CD4-positive, alpha-beta T cell treated with Interleukin-1 beta for 1 hour (primary cell): ENCODE data around the gene FAM111B.

Source experiments
- DNase-seq, 2 donors: peaks; one replicate each; pipeline ENCODE4 v3.0.0-alpha.2; 2020 to 2022

FAM111B gene

GRCh38 chr11:59164028-59164427 lies 57.0 kb downstream of the FAM111B start:
- DNase-seq: no peak

DNA sequence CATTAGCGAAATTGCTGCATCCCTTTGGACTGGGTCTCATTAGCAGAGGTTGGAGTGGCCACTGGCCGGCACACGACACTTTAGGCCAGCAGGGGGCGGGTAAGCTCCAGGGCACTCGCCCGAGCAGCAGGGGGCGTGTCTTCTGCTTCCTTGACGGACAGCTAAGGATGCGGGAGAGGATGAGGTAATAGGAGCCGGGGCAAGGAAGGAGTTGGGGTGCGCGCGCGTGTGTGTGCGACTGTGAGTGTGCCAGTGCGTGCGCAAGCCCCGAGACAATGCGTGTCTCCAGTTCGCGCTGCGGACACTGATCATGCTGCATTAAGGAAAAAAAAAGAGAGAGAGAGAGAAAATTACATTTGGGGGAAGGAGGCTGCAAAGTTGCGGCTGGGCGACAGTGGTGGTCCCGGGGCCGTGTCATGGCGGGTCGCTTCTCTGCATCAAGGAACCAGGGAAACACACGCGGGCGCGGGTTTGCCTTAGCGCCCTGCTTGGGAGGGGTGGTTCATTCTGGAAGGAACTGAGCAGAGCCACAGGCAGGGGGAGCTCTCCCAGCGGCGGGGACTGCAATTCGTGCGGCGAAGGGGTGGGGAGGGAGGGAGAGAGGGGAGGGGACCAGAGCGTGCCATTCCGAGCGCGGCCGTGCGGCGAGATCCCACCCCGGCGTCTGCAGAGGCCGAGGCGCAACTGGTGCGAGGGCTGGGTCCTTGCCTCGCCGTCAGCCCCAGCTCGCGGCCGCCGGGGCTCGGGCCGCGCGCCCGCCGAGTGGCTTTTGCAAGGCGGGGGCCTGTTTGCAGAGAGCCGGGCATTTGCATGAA lies 64.7 kb downstream of the FAM111B start, which contains the start of gene DTX4:
Gene DTX4 (plus strand): TSS at position 625 of the 815 bp plus-strand sequence. CDS start 464 bp downstream, outside the sequence.
- peak; percentile 87 to 90 for DNase-seq

GRCh38 chr11:59172345-59173079 lies 65.5 kb downstream of the FAM111B start:
- DNase-seq: peak; percentile 3 to 31

DNA sequence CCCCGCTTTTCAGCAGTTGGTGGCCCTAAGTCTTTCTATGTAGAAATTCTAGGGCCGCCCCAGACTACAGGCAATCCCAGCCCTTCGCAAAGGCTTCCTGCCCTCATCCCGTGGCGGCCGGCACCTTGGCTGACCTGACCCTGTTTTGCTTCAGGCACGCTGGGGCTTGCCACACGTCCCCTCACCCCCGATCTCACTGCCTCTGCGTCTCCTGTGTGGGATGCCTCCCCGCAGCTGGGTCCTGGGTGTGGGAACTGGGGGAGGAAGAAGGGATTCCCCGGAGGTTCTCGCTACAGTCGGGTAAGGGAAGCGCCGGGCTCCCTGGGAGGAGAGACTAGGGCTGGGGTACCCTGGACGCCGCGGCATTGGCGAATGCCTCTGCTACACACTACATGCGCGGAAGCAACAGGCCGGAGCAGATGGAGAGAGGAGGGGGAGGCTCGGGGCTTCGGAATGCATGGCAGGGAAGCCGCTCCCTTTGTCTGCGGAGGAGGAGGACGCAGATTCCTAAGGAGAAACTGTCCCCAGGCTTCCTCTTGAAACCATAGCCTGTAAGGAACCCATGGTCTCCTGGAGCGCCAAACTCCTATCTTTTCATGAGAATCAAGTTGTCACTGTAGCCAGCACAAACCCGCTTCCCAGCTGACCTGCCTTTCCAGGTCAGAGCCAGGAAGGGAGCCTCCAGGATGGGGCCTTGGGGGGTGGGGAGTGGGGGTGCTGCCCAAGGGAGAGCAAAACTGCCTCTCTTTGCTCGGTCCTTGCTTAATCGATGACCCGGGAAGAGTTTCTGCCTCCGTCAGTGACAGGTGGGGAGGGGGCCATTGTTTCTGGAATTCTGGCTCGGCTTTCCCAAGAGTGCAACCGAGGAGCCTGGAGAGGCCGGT lies 66.3 kb downstream of the FAM111B start:
- DNase-seq: peak in 1 of 2 donors; percentile 6

- DNase-seq: no peak
Measured at GRCh38 chr11:59173964-59174663, 67.1 kb downstream of the FAM111B start.

DNA sequence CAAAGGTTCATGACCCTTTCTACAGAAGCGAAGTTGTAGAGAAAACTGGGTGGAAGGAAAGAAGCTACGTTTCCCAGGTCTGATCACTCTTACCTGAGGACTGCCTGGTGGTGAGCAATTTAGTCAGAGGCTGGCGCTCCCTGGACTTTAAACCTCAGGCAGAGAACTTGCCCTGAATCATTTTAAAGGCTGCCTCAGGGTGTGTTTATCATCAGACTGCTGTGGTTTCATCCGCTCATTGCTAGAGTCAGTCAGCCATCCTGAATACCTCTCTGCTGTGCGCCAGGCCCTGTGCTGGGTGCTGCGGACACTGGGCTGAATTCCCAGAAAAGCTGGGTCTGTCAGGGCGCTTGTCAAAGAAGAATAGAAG lies 67.6 kb downstream of the FAM111B start:
- DNase-seq: no peak

DNA sequence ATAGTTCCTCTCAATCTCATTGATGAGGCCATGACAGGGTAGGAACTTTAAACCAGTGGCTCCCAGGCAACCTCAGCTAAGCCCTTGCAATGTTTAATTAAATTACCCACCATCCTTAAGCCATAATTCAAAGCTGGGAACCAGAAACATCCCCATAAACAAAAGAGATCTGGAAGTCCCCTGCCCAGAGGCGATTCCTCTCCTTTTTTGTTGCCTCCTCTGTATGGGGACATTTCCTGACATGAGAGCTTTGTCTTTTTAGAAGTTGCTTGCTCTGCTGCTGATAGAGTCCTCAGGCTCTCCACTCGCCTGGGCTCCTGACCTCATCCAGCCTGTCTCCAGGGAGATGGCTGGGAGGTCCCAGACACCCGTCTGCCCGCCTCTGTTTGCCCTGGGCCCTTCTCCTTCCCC lies 68.1 kb downstream of the FAM111B start:
- DNase-seq: no peak

- DNase-seq: no peak
Measured at GRCh38 chr11:59176330-59176729, 69.3 kb downstream of the FAM111B start.
